ENCODE data around the gene CTIF. TPM values are rescaled to one million over a fixed set of nuclear protein-coding genes. Genes with fewer than 3 reads are reported as not detected.
"Not testable (repeated sequence)": the region's sequence is repeated elsewhere in the genome, so short reads cannot be mapped to it uniquely, and the experiment has no call there.

CTIF gene
- total RNA-seq, 2 donors from 2014 or later = 6.1 to 7.3 TPM

- not testable (repeated sequence) for ATAC-seq; H3K36me3 Mint-ChIP-seq (ENCODE audit: low read depth); H3K27me3 Mint-ChIP-seq; H3K27ac Mint-ChIP-seq; H3K4me3 Mint-ChIP-seq; H3K9me3 ChIP-seq (ENCODE audit: control insufficient read depth, low read length, poor library complexity, severe bottlenecking); H3K4me1 Mint-ChIP-seq; DNase-seq
Observed at GRCh38 chr18:48717227-48717626, 178.4 kb downstream of the CTIF start.

- ATAC-seq (no peak), DNase-seq (no peak)
- Mint-ChIP-seq H3K27me3 (no peaks in the 10 kb centered on the region), H3K4me3 (no peak overlapping the region), H3K36me3 (ENCODE audit: low read depth) (peaks cover 4% of the 10 kb centered on the region), H3K4me1 (peaks cover 4% of the 10 kb centered on the region), H3K27ac (no peak overlapping the region)
- no peaks in the 10 kb centered on the region for H3K9me3 ChIP-seq (ENCODE audit: control insufficient read depth, low read length, poor library complexity, severe bottlenecking)
Observed at GRCh38 chr18:48718251-48718959, 179.6 kb downstream of the CTIF start.

GRCh38 chr18:48719388-48719787, 180.6 kb downstream of the CTIF start:
- H3K27me3 Mint-ChIP-seq = no peaks in the 10 kb centered on the region
- ATAC-seq = no peak

GRCh38 chr18:48719974-48720654, 181.3 kb downstream of the CTIF start:
- no peak for ATAC-seq
- Mint-ChIP-seq H3K27me3 (no peaks in the 10 kb centered on the region), H3K27ac (no peak overlapping the region), H3K36me3 (ENCODE audit: low read depth) (peaks cover 3% of the 10 kb centered on the region), H3K4me3 (no peak overlapping the region), H3K4me1 (peaks cover 2% of the 10 kb centered on the region)
- no peaks in the 10 kb centered on the region for H3K9me3 ChIP-seq (ENCODE audit: control insufficient read depth, low read length, poor library complexity, severe bottlenecking)
- no peak for DNase-seq

More at GRCh38 chr18:48719388-48719787, 180.6 kb downstream of the CTIF start:
- Mint-ChIP-seq H3K36me3 (ENCODE audit: low read depth) (peaks cover 3% of the 10 kb centered on the region), H3K27ac (no peak overlapping the region), H3K4me1 (peaks cover 4% of the 10 kb centered on the region), H3K4me3 (no peak overlapping the region)
- no peak for DNase-seq
- H3K9me3 ChIP-seq (ENCODE audit: control insufficient read depth, low read length, poor library complexity, severe bottlenecking) = no peaks in the 10 kb centered on the region

- H3K27ac Mint-ChIP-seq = no peak overlapping the region
- ATAC-seq (no peak), DNase-seq (no peak)
- peaks cover under 1% of the 10 kb centered on the region for H3K4me1 Mint-ChIP-seq
- no peaks in the 10 kb centered on the region for H3K27me3 Mint-ChIP-seq
- H3K4me3 Mint-ChIP-seq = no peak overlapping the region
- H3K36me3 Mint-ChIP-seq (ENCODE audit: low read depth) = peaks cover 3% of the 10 kb centered on the region
- H3K9me3 ChIP-seq (ENCODE audit: control insufficient read depth, low read length, poor library complexity, severe bottlenecking) = no peaks in the 10 kb centered on the region
Observed at GRCh38 chr18:48720655-48721025, 181.8 kb downstream of the CTIF start.

- no peaks in the 10 kb centered on the region for H3K9me3 ChIP-seq (ENCODE audit: control insufficient read depth, low read length, poor library complexity, severe bottlenecking)
- ATAC-seq (no peak), DNase-seq (no peak)
- Mint-ChIP-seq H3K27ac (no peak overlapping the region), H3K36me3 (ENCODE audit: low read depth) (peaks cover 3% of the 10 kb centered on the region), H3K4me3 (no peak overlapping the region), H3K4me1 (no peaks in the 10 kb centered on the region), H3K27me3 (no peaks in the 10 kb centered on the region)
Observed at GRCh38 chr18:48721312-48721711, 182.5 kb downstream of the CTIF start.

- ATAC-seq = no peak
- H3K4me1 Mint-ChIP-seq = no peaks in the 10 kb centered on the region
Observed at GRCh38 chr18:48723016-48723415, 184.2 kb downstream of the CTIF start.

GRCh38 chr18:48723837-48724236, 185.0 kb downstream of the CTIF start:
- DNase-seq (no peak), ATAC-seq (no peak)
- H3K9me3 ChIP-seq (ENCODE audit: control insufficient read depth, low read length, poor library complexity, severe bottlenecking) = no peaks in the 10 kb centered on the region
- H3K36me3 Mint-ChIP-seq (ENCODE audit: low read depth) = peaks cover 3% of the 10 kb centered on the region
- no peak overlapping the region for H3K4me3 Mint-ChIP-seq
- H3K27me3 Mint-ChIP-seq = no peaks in the 10 kb centered on the region
- H3K4me1 Mint-ChIP-seq = no peaks in the 10 kb centered on the region
- H3K27ac Mint-ChIP-seq = no peak overlapping the region

More at GRCh38 chr18:48723016-48723415, 184.2 kb downstream of the CTIF start:
- H3K36me3 Mint-ChIP-seq (ENCODE audit: low read depth) = peaks cover 3% of the 10 kb centered on the region
- no peaks in the 10 kb centered on the region for H3K27me3 Mint-ChIP-seq
- H3K27ac Mint-ChIP-seq = no peak overlapping the region
- no peak overlapping the region for H3K4me3 Mint-ChIP-seq
- DNase-seq = no peak
- H3K9me3 ChIP-seq (ENCODE audit: control insufficient read depth, low read length, poor library complexity, severe bottlenecking) = no peaks in the 10 kb centered on the region

- H3K27ac Mint-ChIP-seq = no peak overlapping the region
- H3K9me3 ChIP-seq (ENCODE audit: control insufficient read depth, low read length, poor library complexity, severe bottlenecking) = no peaks in the 10 kb centered on the region
- H3K4me1 Mint-ChIP-seq = no peaks in the 10 kb centered on the region
- ATAC-seq = no peak
- no peak overlapping the region for H3K4me3 Mint-ChIP-seq
- no peaks in the 10 kb centered on the region for H3K27me3 Mint-ChIP-seq
- H3K36me3 Mint-ChIP-seq (ENCODE audit: low read depth) = peaks cover under 1% of the 10 kb centered on the region
- no peak for DNase-seq
Observed at GRCh38 chr18:48724442-48724841, 185.6 kb downstream of the CTIF start.

GRCh38 chr18:48724939-48725338, 186.1 kb downstream of the CTIF start:
- no peak for ATAC-seq
- DNase-seq = no peak
- no peak overlapping the region for H3K27ac Mint-ChIP-seq
- H3K27me3 Mint-ChIP-seq = no peaks in the 10 kb centered on the region
- H3K36me3 Mint-ChIP-seq (ENCODE audit: low read depth) = no peaks in the 10 kb centered on the region
- no peaks in the 10 kb centered on the region for H3K9me3 ChIP-seq (ENCODE audit: control insufficient read depth, low read length, poor library complexity, severe bottlenecking)
- H3K4me3 Mint-ChIP-seq = no peak overlapping the region
- no peaks in the 10 kb centered on the region for H3K4me1 Mint-ChIP-seq

GRCh38 chr18:48725562-48725961, 186.7 kb downstream of the CTIF start:
- no peak overlapping the region for H3K4me3 Mint-ChIP-seq
- no peak for ATAC-seq
- H3K4me1 Mint-ChIP-seq = no peaks in the 10 kb centered on the region
- no peaks in the 10 kb centered on the region for H3K27me3 Mint-ChIP-seq
- H3K27ac Mint-ChIP-seq = no peak overlapping the region
- no peaks in the 10 kb centered on the region for H3K36me3 Mint-ChIP-seq (ENCODE audit: low read depth)
- no peaks in the 10 kb centered on the region for H3K9me3 ChIP-seq (ENCODE audit: control insufficient read depth, low read length, poor library complexity, severe bottlenecking)
- DNase-seq = no peak

GRCh38 chr18:48727681-48728080, 188.8 kb downstream of the CTIF start:
- DNase-seq = no peak
- H3K4me1 Mint-ChIP-seq = peaks cover under 1% of the 10 kb centered on the region
- peaks cover 2% of the 10 kb centered on the region for H3K27me3 Mint-ChIP-seq
- no peaks in the 10 kb centered on the region for H3K9me3 ChIP-seq (ENCODE audit: control insufficient read depth, low read length, poor library complexity, severe bottlenecking)
- peaks cover 2% of the 10 kb centered on the region for H3K36me3 Mint-ChIP-seq (ENCODE audit: low read depth)
- H3K27ac Mint-ChIP-seq = no peak overlapping the region
- no peak overlapping the region for H3K4me3 Mint-ChIP-seq
- ATAC-seq = no peak

GRCh38 chr18:48728204-48728833, 189.5 kb downstream of the CTIF start:
- Mint-ChIP-seq H3K4me3 (no peak overlapping the region), H3K27me3 (peaks cover 5% of the 10 kb centered on the region), H3K27ac (no peak overlapping the region), H3K36me3 (ENCODE audit: low read depth) (peaks cover 3% of the 10 kb centered on the region), H3K4me1 (peaks cover 2% of the 10 kb centered on the region)
- ATAC-seq (no peak), DNase-seq (no peak)
- no peaks in the 10 kb centered on the region for H3K9me3 ChIP-seq (ENCODE audit: control insufficient read depth, low read length, poor library complexity, severe bottlenecking)

Measured in T-helper 17 cell (primary cell).